Stimulated activated CD4-positive, alpha-beta T cell treated with anti-CD3 and anti-CD28 coated beads, Interleukin-1b, Interleukin-23, amount 100 ng/mL, for 1 hour (primary cell): ENCODE results near the gene HOXA13.

Experiments used
- DNase-seq, 2 donors: peaks; one replicate each; pipeline ENCODE4 v3.0.0-alpha.2; 2020; ENCODE audit warnings: low read depth in 2 of 2

HOXA13 gene

GRCh38 chr7:27199849-27200760 is at the start of gene HOXA13:
Gene HOXA13 (minus strand): TSS chr7:27200091. CDS start chr7:27200077, 14 bp downstream.
- no peak for DNase-seq

DNA sequence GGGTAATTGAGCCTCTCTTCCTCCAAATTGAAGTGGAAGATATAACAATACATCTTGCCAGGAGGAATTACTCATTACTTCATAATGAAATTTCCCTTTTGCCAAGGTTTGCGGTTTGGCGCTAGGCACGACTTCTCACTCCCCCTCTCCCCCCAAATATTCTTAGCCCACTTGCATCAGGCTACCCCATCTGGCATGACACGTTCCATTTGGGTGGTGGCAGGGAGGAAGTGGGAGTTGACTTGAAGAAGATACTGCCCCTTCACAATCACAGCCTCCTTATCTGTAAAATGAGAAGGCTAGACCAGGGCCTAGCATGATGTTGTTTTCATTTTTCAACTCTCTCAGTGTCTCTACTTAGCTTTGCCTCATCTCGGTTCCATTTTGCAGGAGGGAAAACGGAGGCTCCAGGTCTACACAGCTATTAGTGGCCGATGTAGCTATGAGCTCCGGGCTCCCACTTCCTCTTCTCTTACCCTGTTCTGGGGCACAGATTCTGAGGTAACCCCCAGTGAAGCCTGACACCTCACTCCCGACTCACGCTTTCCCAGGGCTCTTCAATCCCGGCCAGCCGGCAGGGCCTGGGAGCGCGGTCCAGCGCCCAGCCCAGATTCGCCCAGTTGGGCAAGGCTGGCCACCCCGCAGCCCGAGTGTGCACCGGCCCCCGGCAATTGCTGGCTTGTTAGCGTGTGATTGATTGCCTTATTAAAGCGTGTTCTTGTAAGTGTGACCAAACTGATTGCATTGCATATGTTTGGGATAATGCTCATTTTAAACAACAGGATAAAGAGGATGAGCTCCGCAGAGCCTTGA is 49.2 kb upstream of the HOXA13 start:
- no peak for DNase-seq

GRCh38 chr7:27248427-27248806 is 48.5 kb upstream of the HOXA13 start:
- no peak for DNase-seq

- DNase-seq: no peak
Measured at GRCh38 chr7:27247452-27248426, 47.8 kb upstream of the HOXA13 start.

- DNase-seq: no peak
Measured at GRCh38 chr7:27247000-27247399, 47.1 kb upstream of the HOXA13 start.

DNA sequence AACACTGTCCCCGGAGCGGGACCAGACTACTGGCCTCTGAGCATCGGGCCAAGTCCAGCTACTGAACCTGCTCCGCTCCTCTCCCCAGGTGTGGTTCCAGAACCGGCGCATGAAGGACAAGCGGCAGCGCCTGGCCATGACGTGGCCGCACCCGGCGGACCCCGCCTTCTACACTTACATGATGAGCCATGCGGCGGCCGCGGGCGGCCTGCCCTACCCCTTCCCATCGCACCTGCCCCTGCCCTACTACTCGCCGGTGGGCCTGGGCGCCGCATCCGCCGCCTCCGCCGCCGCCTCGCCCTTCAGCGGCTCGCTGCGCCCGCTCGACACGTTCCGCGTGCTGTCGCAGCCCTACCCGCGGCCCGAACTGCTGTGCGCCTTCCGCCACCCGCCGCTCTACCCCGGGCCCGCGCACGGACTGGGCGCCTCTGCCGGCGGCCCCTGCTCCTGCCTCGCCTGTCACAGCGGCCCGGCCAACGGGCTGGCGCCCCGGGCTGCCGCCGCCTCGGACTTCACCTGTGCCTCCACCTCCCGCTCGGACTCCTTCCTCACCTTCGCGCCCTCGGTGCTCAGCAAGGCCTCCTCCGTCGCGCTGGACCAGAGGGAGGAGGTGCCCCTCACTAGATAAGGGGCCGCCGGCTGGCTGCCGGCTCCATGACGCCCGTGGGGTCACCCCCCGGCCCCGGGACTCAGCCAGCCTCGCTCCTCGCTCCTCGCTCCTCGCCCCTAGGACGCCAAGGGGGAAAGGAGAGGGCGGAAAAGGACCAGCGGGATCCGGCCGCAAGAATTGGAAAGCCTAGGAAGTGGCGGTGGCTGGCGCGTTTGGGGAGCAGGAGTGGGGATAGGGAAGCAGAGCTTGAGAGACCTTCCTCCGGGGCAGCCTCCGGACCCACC is 46.2 kb upstream of the HOXA13 start:
- DNase-seq: no peak

- no peak for DNase-seq
Measured at GRCh38 chr7:27245124-27245797, 45.4 kb upstream of the HOXA13 start.

DNA sequence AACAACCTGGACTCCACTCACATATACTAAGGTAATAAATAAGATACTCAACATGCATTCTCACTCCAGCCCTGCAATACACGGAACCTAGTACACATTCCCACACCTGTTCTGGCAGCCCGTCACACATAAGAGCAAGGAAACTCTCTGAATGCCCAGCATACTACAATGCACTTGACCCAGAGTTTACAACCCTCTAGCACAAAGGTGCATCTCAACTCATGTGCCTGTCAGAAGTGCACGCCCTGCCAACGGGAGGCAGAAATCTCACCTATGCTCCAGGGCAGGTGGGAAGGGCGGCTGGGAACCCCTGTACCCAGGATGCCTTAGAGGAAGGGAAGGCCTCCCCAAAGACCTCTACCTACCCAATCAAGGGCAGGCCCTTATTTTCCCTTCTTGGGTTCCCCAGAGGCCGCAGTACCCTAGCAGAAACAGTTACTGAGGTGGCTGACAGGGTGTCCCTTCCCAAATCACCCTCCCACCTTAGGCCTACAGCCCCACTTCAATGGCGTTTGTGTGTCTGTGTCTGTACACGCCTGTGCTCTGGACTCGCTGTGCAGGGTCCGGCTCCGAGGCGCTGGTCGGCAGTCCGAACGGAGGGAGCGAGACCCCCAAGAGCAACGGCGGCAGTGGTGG is 44.7 kb upstream of the HOXA13 start:
- no peak for DNase-seq

DNA sequence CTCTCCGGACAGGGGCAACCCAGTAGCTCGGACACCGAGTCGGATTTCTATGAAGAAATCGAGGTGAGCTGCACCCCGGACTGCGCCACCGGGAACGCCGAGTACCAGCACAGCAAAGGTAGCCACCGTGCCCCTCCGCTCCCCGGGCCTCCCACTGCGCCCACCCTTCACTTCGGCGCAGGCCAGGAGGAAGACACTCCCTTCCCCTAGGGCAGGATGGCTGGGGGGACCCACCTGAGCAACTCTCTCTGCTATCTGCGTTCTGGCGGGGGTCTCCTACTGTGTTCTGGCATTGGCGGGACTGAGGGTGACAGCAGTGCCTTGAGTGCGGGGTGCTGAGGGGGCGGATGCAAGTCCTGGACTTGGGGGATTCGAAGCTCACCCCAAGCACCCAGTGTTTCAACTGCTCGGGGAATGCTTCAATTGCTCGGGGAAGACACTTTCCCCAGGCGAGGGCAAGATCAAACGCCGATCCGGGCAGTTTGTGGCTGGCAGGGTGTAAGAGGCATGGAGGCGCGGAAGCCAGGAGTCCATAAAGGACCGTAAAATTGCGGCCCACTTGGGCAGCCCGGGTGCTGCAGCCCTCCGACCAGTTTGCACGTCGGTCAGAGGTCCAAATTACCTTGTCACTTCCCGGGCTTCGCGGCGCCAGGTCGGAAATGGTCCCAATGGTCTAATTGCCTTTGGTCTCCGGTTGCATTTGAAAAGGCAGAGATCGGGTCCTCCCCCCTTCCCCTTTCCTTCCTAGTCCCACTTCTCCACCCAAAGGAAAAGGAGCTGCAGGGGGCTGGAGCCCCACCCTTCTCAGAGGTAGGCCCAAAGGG is 43.7 kb upstream of the HOXA13 start:
- DNase-seq: no peak

DNA sequence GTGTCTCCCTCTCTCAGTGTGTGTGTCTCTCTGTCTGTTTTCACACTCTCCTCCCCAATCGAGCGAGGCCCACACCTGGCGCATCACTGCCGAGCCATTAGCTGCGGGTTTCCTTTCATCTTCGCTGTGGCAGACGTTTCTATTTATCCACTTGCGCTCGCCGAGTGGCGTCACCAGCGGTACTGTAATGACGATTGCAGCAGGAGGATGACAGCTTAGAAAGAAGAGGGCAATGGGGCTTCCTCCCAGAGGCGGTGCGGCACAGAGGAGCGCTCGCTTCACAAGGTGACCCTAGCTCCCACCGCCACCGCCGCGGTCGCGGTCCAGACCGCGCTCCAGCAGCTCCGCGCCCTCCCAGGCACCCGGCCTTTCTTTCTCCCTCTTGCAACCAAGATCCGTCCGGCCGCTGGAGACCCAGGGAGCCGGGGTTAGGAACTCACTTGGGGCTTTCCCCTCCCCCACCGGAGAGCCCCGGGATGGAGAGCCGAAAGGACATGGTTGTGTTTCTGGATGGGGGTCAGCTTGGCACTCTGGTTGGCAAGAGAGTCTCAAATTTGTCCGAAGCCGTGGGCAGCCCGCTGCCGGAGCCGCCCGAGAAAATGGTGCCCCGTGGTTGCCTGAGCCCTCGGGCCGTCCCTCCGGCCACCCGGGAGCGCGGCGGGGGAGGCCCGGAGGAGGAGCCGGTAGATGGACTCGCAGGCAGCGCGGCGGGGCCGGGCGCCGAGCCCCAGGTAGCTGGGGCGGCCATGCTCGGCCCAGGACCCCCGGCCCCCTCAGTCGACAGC is 42.9 kb upstream of the HOXA13 start, which contains the start of gene EVX1:
EVX1 (plus strand) TSS at position 248 of the 785 bp plus-strand sequence; CDS start at position 477, 229 bp downstream.
- no peak for DNase-seq

DNA sequence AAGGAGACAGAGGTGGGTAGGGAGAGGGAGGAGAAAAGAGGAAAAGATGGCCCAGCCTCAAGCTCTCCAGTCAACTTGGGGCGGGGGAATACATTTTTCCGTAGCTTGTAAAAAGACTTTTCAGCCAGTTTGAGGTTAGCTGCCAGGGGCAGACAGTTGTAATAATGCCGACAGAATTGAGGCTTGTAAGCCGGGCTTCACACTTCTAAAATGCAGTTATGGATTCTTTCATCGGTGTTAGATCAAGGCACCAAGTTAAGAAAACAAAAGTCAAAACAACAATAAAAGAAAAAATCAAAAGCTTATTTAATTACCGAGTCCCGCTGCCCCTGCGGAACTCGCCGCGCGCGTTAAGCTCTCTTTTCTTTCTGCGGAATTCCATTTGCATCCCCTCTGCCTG is 42.3 kb upstream of the HOXA13 start:
- DNase-seq: no peak

- no peak for DNase-seq
Measured at GRCh38 chr7:27241189-27242056, 41.5 kb upstream of the HOXA13 start.

- DNase-seq: no peak
Measured at GRCh38 chr7:27240015-27240731, 40.3 kb upstream of the HOXA13 start.

- DNase-seq: no peak
Measured at GRCh38 chr7:27239387-27240014, 39.6 kb upstream of the HOXA13 start.

DNA sequence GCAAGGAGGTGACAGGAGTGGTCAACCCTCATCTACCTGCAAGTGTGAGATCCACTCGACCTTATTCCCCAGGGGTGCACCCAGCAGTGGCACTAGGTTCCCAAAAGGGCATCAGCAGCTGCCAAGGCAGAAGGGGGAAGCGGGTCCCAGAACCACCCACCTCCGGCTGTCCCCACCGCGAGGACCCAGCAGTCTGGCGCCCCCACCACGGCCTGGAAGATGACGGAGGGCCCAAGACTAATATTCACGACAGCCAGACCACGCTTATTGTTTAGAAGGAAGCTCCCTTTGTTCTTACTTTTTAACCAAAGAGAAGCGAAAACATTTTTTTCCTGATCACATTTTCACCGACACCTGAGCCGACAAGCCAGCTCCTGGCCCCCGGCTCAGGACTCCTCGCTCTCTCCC is 39.1 kb upstream of the HOXA13 start:
- no peak for DNase-seq
